ENCODE data around the gene PLXDC1.

DNA sequence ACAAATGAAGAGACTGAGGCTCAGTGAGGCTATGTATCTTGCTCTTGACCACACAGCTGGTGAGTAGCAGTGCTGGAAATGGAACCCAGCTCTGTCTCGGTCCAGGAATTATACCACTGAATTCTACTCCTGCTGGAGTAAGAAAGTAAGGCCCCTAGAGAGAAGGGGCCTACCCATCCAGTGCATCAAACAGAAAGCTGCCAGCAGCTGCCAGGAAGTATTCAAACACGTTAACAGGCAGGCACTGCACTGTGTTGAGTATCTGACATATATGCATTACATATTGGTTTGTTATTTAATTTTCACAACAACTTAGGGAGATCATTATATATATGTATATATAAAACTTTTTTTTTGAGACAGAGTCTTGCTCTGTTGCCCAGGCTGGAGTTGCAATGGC, 10.5 kb upstream of the PLXDC1 start:
- TF ChIP-seq POLR2A (IDR thresholded peaks at IDR 0.05) = no peak
- TF ChIP-seq, protein P1, sequence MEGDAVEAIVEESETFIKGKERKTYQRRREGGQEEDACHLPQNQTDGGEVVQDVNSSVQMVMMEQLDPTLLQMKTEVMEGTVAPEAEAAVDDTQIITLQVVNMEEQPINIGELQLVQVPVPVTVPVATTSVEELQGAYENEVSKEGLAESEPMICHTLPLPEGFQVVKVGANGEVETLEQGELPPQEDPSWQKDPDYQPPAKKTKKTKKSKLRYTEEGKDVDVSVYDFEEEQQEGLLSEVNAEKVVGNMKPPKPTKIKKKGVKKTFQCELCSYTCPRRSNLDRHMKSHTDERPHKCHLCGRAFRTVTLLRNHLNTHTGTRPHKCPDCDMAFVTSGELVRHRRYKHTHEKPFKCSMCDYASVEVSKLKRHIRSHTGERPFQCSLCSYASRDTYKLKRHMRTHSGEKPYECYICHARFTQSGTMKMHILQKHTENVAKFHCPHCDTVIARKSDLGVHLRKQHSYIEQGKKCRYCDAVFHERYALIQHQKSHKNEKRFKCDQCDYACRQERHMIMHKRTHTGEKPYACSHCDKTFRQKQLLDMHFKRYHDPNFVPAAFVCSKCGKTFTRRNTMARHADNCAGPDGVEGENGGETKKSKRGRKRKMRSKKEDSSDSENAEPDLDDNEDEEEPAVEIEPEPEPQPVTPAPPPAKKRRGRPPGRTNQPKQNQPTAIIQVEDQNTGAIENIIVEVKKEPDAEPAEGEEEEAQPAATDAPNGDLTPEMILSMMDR (IDR thresholded peaks at IDR 0.05) = no peak

All from adrenal gland (tissue), 5 donors.